Mammary epithelial cell (primary cell): Measurements from ENCODE around the gene SLC8A1.

Experiments used
- EZH2 ChIP-seq: IDR thresholded peaks from 2 replicates; pipeline ENCODE4 v1.6.1; 2012; ENCODE audit warnings: low read length, inconsistent platforms, borderline replicate concordance
- TF ChIP-seq, protein P1 (sequence below), 2 donors: IDR thresholded peaks in 1 of 2; conservative IDR thresholded peaks in 1 of 2; 2 replicates each; pipeline ENCODE4 v1.5.1; 2011 to 2012; ENCODE audit warnings: inconsistent platforms in 2 of 2, low read length in 2 of 2, mild to moderate bottlenecking in 2 of 2, control low read depth in 1 of 2, low read depth in 1 of 2; ENCODE audit not compliant: insufficient read depth in 1 of 2; ENCODE audit errors: extremely low read depth in 1 of 2

DNA sequence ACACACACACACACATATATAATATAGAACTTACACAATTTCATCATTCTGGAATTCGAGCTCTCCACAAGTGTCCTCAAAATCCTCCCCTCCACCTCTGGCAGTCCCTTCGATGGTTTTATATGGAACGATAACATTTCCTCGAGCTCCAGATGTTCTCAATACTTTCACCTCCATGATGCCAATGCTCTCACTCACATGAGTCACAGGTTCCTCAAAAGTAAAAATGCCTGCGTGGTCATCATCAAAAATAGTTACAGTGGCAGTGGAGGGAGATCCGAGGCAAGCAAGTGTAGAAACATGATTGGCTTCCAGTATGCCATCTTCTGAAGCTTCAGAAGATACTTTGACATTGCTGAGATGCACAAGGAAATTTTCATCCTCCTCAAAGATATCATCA lies 23.5 kb downstream of the SLC8A1 start:
- TF ChIP-seq EZH2 = no peak
- TF ChIP-seq, protein P1, sequence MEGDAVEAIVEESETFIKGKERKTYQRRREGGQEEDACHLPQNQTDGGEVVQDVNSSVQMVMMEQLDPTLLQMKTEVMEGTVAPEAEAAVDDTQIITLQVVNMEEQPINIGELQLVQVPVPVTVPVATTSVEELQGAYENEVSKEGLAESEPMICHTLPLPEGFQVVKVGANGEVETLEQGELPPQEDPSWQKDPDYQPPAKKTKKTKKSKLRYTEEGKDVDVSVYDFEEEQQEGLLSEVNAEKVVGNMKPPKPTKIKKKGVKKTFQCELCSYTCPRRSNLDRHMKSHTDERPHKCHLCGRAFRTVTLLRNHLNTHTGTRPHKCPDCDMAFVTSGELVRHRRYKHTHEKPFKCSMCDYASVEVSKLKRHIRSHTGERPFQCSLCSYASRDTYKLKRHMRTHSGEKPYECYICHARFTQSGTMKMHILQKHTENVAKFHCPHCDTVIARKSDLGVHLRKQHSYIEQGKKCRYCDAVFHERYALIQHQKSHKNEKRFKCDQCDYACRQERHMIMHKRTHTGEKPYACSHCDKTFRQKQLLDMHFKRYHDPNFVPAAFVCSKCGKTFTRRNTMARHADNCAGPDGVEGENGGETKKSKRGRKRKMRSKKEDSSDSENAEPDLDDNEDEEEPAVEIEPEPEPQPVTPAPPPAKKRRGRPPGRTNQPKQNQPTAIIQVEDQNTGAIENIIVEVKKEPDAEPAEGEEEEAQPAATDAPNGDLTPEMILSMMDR (conservative IDR thresholded peaks at IDR 0.05 in 1 of 2, IDR thresholded peaks at IDR 0.05 in 1 of 2; ENCODE audit: extremely low read depth in 1 of 2, insufficient read depth in 1 of 2, low read depth in 1 of 2, low read length in 2 of 2) = no peak
